ENCODE data around the gene THAP12. TPM values are rescaled to one million over a fixed set of nuclear protein-coding genes. Genes with fewer than 3 reads are reported as not detected.

The THAP12 gene
- total and polyA plus RNA-seq, 2 donors (not counting 1 experiment from before 2014, with no cell fraction given): 16.8 to 55.6 TPM

- POLR2A ChIA-PET: no interaction called here
These were observed 59.0 kb downstream of the THAP12 start for GRCh38 chr11:76321820-76322524.

More at GRCh38 chr11:76321820-76322524, 59.0 kb downstream of the THAP12 start:
- WGBS (ENCODE audit: insufficient coverage): 10% methylated on average over 59 of the region's 59 CpGs
- no peaks in the 10 kb centered on the region for H4K20me1 ChIP-seq (ENCODE audit: control insufficient read depth, insufficient read depth, low read length, poor library complexity, severe bottlenecking)
- peaks cover 0 to 33% (median 19%) of the 10 kb centered on the region in 4 experiments for H3K27me3 ChIP-seq (replicated peaks in 1 of 4; ENCODE audit: control extremely low read depth in 1 of 4, control insufficient read depth in 3 of 4, insufficient read depth in 4 of 4, low read length in 3 of 4)
- H3K9me3 ChIP-seq (ENCODE audit: control extremely low read depth in 1 of 3, control insufficient read depth in 2 of 3, insufficient read depth in 1 of 3, low read length in 2 of 3): no peaks in the 10 kb centered on the region
- H3K36me3 ChIP-seq (replicated peaks in 1 of 2; ENCODE audit: control extremely low read depth in 1 of 2, control insufficient read depth in 1 of 2, extremely low read depth in 1 of 2, insufficient read depth in 2 of 2, low read length in 1 of 2): no peaks in the 10 kb centered on the region
- no peak overlapping the region for H3K27ac ChIP-seq (ENCODE audit: low read length in 2 of 2)
- Mint-ChIP-seq H3K9me3 (ENCODE audit: insufficient read depth) (no peaks in the 10 kb centered on the region), H3K27ac (no peak overlapping the region), H3K4me3 (no peak overlapping the region), H3K4me1 (no peaks in the 10 kb centered on the region), H3K27me3 (peaks cover 33% of the 10 kb centered on the region)
- DNase-seq: no peak
- TF ChIP-seq EZH2 (IDR thresholded peaks at IDR 0.05; ENCODE audit: borderline replicate concordance, insufficient read depth, low read depth, low read length, poor library complexity, severe bottlenecking): peak; percentile 27
- no peak for TF ChIP-seq CTCF (IDR thresholded peaks at IDR 0.05)
- H3K79me2 ChIP-seq (ENCODE audit: control insufficient read depth, insufficient read depth, low read length): no peaks in the 10 kb centered on the region
- no peak overlapping the region for H3K4me3 ChIP-seq (ENCODE audit: control extremely low read depth in 1 of 5, extremely low read depth in 1 of 5, insufficient read depth in 1 of 5, low read depth in 2 of 5, low read length in 4 of 5)
- H3K4me1 ChIP-seq (ENCODE audit: control insufficient read depth in 2 of 2, insufficient read depth in 2 of 2, low read length in 2 of 2): no peaks in the 10 kb centered on the region
- CTCF ChIA-PET: interaction anchor here (0.7 to 2.2 kb wide), 3 partner anchors 8 to 449 kb away, joined by 3 to 16 read pairs (median 6); no protein-coding TSS in a partner anchor
- no peak for ATAC-seq (ENCODE audit: low read depth)
- no peak overlapping the region for H3K4me2 ChIP-seq (replicated peaks; ENCODE audit: low read depth, low read length, poor library complexity, severe bottlenecking)
- intact Hi-C loops (cut with micrococcal nuclease): no loop called here
- H3K9ac ChIP-seq (ENCODE audit: low read length): no peak overlapping the region
- H2AFZ ChIP-seq (ENCODE audit: insufficient read depth, low read depth, low read length, poor library complexity, severe bottlenecking): no peak overlapping the region

Data from B cell (primary cell).